Tibial nerve (tissue), 4 donors: ENCODE results near the gene ERN1.

ENCODE experiments used
- EP300 ChIP-seq, 2 donors: sonication (generic); formaldehyde crosslinking; IDR thresholded peaks; one replicate each; pipeline ENCODE4 v1.6.1; 2017; ENCODE audit warnings: antibody characterized with exemption in 2 of 2, mild to moderate bottlenecking in 1 of 2
- POLR2A ChIP-seq, 2 donors: fragments of 450-650 bp; IDR thresholded peaks; one replicate each; pipeline ENCODE4 v1.6.1; 2017; ENCODE audit warnings: antibody characterized with exemption in 2 of 2, mild to moderate bottlenecking in 2 of 2, moderate library complexity in 2 of 2
- TF ChIP-seq, protein P1 (sequence below), 5 experiments: fragments of 200-600 bp in 3 of 5; fragments of 450-650 bp in 2 of 5; sonication (generic) in 3 of 5; IDR thresholded peaks; one replicate each; pipeline ENCODE4 v1.5.1; 2016 to 2019; ENCODE audit warnings: antibody characterized with exemption in 5 of 5, mild to moderate bottlenecking in 3 of 5, moderate library complexity in 2 of 5

DNA sequence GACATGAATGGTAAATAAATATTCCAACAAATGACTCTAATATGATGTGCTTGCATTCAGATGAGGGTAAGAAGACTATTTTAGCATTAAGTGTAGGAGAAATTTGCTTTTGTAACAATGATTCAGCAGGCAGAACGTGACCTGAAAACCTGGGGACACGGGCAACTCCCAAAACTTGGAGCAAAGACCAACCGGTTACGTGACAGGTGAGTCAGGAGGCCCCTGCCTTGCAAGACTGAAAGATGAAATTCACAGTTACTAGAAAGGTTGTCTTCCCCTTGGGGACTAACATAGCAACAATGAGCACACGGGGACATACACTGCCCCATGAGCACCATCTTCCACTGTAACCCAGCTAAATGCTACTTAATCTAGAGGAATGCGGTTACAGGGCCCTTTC lies 33.5 kb upstream of the ERN1 start:
- TF ChIP-seq POLR2A (IDR thresholded peaks at IDR 0.05) = no peak
- TF ChIP-seq, protein P1, sequence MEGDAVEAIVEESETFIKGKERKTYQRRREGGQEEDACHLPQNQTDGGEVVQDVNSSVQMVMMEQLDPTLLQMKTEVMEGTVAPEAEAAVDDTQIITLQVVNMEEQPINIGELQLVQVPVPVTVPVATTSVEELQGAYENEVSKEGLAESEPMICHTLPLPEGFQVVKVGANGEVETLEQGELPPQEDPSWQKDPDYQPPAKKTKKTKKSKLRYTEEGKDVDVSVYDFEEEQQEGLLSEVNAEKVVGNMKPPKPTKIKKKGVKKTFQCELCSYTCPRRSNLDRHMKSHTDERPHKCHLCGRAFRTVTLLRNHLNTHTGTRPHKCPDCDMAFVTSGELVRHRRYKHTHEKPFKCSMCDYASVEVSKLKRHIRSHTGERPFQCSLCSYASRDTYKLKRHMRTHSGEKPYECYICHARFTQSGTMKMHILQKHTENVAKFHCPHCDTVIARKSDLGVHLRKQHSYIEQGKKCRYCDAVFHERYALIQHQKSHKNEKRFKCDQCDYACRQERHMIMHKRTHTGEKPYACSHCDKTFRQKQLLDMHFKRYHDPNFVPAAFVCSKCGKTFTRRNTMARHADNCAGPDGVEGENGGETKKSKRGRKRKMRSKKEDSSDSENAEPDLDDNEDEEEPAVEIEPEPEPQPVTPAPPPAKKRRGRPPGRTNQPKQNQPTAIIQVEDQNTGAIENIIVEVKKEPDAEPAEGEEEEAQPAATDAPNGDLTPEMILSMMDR (IDR thresholded peaks at IDR 0.05) = no peak
- TF ChIP-seq EP300 (IDR thresholded peaks at IDR 0.05) = no peak
